RWPE2 (cell line): ENCODE results near the gene GSDME.

ENCODE experiments used
- ATAC-seq: fragments of 200-7000 bp; cut with Tn5 transposase; 3 replicates; pipeline ENCODE4 v1.9.1; 2021; ENCODE audit warnings: low read depth
- DNase-seq: peaks from one replicate; pipeline ENCODE4 v3.0.0-alpha.2; 2020; ENCODE audit warnings: low spot score
- H3K27ac ChIP-seq: fragments of 450-650 bp; 2 replicates; pipeline ENCODE4 v1.5.1; 2017; ENCODE audit warnings: mild to moderate bottlenecking; ENCODE audit not compliant: poor library complexity, severe bottlenecking
- H3K27me3 ChIP-seq: fragments of 250-450 bp; sonication (Bioruptor Pico); 2 replicates; pipeline ENCODE4 v1.5.1; 2021; ENCODE audit warnings: mild to moderate bottlenecking, moderate library complexity; ENCODE audit not compliant: insufficient read depth, poor library complexity, severe bottlenecking
- H3K36me3 ChIP-seq: fragments of 250-450 bp; sonication (Bioruptor Pico); 2 replicates; pipeline ENCODE4 v1.5.1; 2020; ENCODE audit warnings: low read depth, mild to moderate bottlenecking, moderate library complexity
- H3K4me1 ChIP-seq: fragments of 250-450 bp; sonication (Bioruptor Pico); 2 replicates; pipeline ENCODE4 v1.5.1; 2021; ENCODE audit warnings: mild to moderate bottlenecking, moderate library complexity; ENCODE audit not compliant: insufficient read depth, poor library complexity, severe bottlenecking
- H3K4me3 ChIP-seq: fragments of 250-450 bp; sonication (Bioruptor Pico); 2 replicates; pipeline ENCODE4 v1.5.1; 2021; ENCODE audit warnings: mild to moderate bottlenecking, moderate library complexity; ENCODE audit not compliant: severe bottlenecking
- H3K9me3 ChIP-seq: fragments of 250-450 bp; sonication (Bioruptor Pico); 2 replicates; pipeline ENCODE4 v1.5.1; 2021; ENCODE audit warnings: mild to moderate bottlenecking, moderate library complexity; ENCODE audit not compliant: severe bottlenecking
- CTCF ChIP-seq: fragments of 450-650 bp; IDR thresholded peaks from one replicate; pipeline ENCODE4 v1.5.1; 2017; ENCODE audit warnings: mild to moderate bottlenecking, moderate library complexity; ENCODE audit not compliant: poor library complexity, severe bottlenecking

Gene GSDME

GRCh38 chr7:24793982-24794648 is 36.9 kb upstream of the GSDME start:
- Histone ChIP-seq H3K4me3 (no peak overlapping the region), H3K4me1 (no peaks in the 10 kb centered on the region), H3K36me3 (no peaks in the 10 kb centered on the region), H3K27ac (no peak overlapping the region), H3K27me3 (no peaks in the 10 kb centered on the region), H3K9me3 (no peaks in the 10 kb centered on the region)
- no peak for TF ChIP-seq CTCF
- DNase-seq = no peak
- no peak for ATAC-seq

- H3K27me3 ChIP-seq = no peaks in the 10 kb centered on the region
Observed at GRCh38 chr7:24788961-24789576, 31.8 kb upstream of the GSDME start.

GRCh38 chr7:24788075-24788474 is 30.8 kb upstream of the GSDME start:
- ATAC-seq = no peak
- Histone ChIP-seq H3K27ac (no peak overlapping the region), H3K4me3 (no peak overlapping the region), H3K4me1 (peaks cover 10% of the 10 kb centered on the region), H3K27me3 (no peaks in the 10 kb centered on the region), H3K9me3 (no peaks in the 10 kb centered on the region), H3K36me3 (no peaks in the 10 kb centered on the region)
- no peak for DNase-seq
- peak; percentile 37 for TF ChIP-seq CTCF

More at GRCh38 chr7:24788961-24789576, 31.8 kb upstream of the GSDME start:
- Histone ChIP-seq H3K4me1 (peaks cover 10% of the 10 kb centered on the region), H3K4me3 (no peak overlapping the region), H3K9me3 (no peaks in the 10 kb centered on the region), H3K27ac (no peak overlapping the region), H3K36me3 (no peaks in the 10 kb centered on the region)
- DNase-seq (no peak), ATAC-seq (no peak)
- no peak for TF ChIP-seq CTCF

GRCh38 chr7:24786941-24787340 is 29.7 kb upstream of the GSDME start:
- Histone ChIP-seq H3K4me1 (peaks cover 10% of the 10 kb centered on the region), H3K36me3 (no peaks in the 10 kb centered on the region), H3K27ac (peak overlapping the region; percentile 6), H3K4me3 (no peak overlapping the region), H3K9me3 (no peaks in the 10 kb centered on the region), H3K27me3 (no peaks in the 10 kb centered on the region)
- DNase-seq (no peak), ATAC-seq (peak; percentile 90)
- TF ChIP-seq CTCF = no peak

- Histone ChIP-seq H3K27me3 (no peaks in the 10 kb centered on the region), H3K27ac (peak overlapping the region; percentile 6), H3K9me3 (no peaks in the 10 kb centered on the region), H3K36me3 (no peaks in the 10 kb centered on the region), H3K4me3 (no peak overlapping the region), H3K4me1 (peaks cover 10% of the 10 kb centered on the region)
- ATAC-seq = no peak
- no peak for DNase-seq
- no peak for TF ChIP-seq CTCF
Observed at GRCh38 chr7:24786306-24786705, 29.0 kb upstream of the GSDME start.
